HG03139 (cell line): ENCODE results near the gene RHCG.
A peak's percentile ranks its signal among the peaks of the same experiment; 100 is the strongest.

Source experiments
- ATAC-seq: cut with Tn5 transposase; IDR thresholded peaks from one replicate; pipeline ENCODE4 v1.9.1; 2021; ENCODE audit not compliant: unreplicated experiment

The RHCG gene

GRCh38 chr15:89446255-89446891, 50.0 kb downstream of the RHCG start:
- no peak for ATAC-seq

- ATAC-seq = no peak
Observed at GRCh38 chr15:89445518-89445917, 50.9 kb downstream of the RHCG start.

GRCh38 chr15:89444241-89445225, 51.9 kb downstream of the RHCG start:
- no peak for ATAC-seq

DNA sequence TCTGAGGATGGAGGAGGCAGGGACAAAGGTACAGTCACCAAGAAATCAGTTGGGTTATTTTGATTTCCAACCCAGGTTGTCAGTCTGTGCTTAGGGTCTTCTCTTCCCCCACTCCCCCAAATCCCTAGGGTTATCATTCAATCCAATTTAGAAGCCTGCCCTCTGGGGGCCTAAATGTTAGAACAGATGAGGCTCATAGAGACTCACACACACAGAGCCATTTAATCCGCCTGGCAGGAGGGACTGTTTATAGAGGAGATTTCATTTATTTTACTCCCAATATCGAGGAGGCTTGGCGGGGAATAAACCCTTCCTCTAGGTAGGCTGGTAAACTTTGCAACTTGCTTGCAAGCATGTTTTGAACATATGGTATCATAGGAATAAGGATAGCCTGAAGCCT, 52.8 kb downstream of the RHCG start:
- ATAC-seq = no peak

DNA sequence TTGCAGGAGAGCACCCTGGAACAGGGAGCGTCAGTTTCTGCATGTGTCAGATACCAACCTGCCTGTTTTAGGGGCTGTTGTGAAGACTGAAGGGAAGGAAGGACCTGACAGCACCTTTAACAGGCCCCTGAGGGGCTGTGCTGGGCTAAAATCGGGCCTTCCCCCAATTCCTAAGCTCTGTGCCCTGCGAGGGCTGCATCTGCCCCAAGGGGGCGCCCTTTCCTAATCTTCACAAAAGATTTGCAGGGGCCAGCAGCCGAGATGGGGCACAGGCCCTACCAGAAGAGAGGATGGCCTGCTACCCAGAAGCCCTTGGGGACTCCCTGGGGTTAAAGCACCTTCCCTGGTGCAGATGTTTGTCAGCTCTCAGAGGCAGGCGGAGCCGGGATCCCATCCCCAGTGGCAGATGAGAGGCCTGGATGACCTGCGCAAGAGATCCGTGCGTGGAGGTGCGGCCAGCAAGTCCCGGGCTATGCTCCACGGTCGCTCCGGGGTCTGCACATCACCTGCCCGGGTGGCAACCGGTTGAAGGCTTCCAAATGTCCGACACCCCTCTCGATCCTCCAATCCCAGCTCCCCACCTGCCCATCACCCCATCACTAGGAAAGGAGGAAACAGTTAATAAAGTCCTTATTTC, 53.6 kb downstream of the RHCG start:
- no peak for ATAC-seq

DNA sequence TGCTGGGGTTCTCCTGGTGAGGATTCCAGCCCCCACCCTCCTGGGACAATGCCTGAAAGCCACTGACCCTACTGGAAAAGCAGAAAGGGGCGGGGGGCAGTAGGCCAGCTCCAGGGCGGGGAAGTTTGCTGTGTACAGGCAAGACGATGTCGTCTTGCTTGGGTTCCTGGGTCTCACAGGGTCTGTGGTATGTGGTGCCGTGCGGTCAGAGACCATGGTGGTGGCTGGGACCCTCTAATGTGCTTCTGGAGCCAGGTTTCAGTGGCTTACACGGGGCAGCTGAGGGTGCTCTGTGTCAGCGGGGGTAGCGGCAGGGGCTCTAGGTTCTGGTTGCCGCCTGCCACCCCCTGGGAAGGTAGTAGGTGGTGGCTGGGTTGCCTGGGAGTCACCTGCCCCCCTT, 54.2 kb downstream of the RHCG start:
- no peak for ATAC-seq

DNA sequence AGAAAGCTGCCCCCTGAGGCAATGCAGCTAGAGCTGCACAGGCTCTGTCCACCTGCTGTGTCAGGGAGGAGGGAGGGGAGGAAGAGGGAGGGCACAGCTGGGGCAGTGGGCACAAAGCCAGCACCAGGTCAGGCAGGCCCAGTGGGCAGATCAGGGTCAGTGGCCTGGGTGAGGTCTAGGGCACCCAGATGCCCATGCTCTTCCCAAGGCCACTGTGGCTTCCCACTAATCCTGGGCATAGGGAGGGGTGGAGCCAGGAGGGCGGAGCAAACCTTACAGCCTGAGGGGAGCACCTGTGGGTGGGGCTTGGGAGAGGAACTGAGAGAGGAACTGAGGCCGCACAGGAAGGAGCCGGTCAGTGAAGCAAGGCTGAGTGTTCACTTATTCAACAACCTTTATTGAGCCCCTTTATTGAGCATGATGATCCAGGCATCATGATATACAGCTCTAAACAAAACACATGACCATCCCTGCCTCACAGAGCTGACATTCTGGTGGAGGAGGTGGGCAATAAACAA, 55.0 kb downstream of the RHCG start:
- ATAC-seq = peak; percentile 99

DNA sequence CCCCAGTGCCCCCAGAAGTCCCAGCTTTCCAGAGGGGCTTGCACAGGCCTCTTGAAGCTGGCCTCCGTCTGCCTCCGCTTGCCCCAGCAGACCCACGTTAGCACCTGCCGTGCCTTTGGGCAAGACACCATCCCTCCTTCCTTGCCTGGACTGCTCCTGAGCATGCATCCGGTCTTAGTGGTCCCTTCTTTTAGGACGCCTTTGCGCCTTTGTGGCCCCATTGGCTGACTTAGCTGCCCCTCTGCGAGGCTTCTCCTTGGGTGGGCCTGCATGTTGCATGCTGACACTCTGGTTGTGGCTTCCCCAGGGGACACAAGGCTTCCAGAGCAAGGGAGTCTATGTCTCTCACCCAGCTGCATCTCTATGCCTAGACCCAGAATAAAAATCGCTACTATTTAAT, 56.6 kb downstream of the RHCG start:
- no peak for ATAC-seq

DNA sequence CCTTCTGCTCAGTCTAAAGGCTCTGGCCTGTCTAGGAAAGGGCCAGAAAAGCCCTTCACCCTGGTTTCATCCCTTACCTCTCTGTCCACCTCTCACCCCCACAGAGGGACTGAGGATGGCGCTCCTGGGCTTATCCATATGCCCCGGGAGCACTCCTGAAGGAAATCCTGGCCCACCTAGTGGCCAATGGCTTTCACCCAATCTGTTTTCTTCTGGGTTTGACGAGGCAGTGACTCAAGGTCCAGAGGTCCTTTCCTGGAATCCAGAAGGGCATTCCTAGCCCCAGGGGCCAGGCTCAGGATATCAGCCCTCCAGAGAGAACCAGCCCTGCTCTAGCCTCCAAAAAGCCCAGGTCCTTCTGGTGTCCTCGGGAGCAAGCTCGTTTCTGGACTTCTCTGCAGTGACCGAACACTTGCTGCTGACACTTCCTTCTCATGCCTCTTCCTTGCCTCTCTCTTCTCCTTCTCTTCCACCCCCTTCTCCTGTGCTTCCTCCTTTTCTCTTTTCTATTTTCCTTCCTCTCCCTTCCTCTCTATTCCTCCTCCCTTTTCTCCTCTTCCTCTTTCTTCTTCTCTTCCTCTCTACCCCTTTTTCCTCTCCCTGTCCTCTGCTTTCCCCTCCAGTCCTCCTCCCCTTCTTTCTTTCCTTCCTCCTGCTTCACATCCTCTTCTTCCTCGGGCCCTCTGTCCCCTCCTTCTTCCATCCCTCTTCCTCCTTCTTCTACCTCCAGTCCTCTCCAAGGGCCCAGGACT, 59.6 kb downstream of the RHCG start:
- no peak for ATAC-seq

DNA sequence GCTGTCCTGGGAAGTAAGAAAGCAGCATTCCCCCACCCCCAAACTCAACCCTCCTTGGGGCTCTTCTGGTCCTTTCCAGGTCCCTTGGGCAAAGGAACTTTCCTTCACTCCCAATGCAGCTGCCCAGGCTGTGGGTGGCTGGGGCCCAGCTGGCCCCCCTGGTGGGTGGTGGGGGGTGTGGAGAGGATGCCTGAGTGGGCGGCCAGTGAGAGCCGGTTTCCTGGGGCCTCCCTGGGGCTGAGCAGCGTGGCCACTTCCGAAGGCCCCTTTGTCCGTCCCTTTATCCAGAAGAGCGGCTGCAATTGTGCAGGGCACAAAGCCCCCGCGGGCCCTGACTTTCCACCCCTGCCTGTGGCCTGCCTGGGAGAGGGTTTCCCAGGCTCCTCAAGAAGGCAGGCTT, 61.0 kb downstream of the RHCG start:
- no peak for ATAC-seq

- no peak for ATAC-seq
Observed at GRCh38 chr15:89433686-89434085, 62.7 kb downstream of the RHCG start.

GRCh38 chr15:89430530-89431341, 65.6 kb downstream of the RHCG start:
- ATAC-seq = peak; percentile 79

GRCh38 chr15:89429986-89430385, 66.4 kb downstream of the RHCG start:
- ATAC-seq = no peak

- no peak for ATAC-seq
Observed at GRCh38 chr15:89429023-89429422, 67.4 kb downstream of the RHCG start.

- no peak for ATAC-seq
Observed at GRCh38 chr15:89428246-89428645, 68.1 kb downstream of the RHCG start.

- ATAC-seq = no peak
Observed at GRCh38 chr15:89426500-89426899, 69.9 kb downstream of the RHCG start.

DNA sequence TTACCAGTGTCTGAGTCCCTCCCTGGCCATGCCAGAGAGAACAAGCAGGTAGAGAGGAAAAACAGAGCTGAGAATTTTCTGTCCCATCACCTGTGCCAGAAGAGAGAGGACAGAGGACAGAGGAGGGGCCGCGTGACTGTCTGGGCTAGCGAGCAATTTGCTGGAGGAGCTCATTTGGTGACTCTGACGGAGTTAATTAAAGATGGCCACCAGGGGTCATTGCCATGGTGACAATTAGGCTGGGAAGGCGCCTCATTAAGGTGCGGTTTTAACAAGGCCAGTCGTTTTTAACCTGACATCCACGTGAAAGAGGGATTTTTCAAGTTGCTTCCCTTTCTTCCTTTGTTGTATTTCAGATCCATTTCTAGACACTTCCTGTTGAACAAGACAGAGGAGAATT, 72.4 kb downstream of the RHCG start:
- ATAC-seq = no peak
